Small intestine (tissue), 7 donors: Measurements from ENCODE around the gene SBK3. TPM values are rescaled to one million over a fixed set of nuclear protein-coding genes. Genes with fewer than 3 reads are reported as not detected.
"Not testable (repeated sequence)": the region's sequence is repeated elsewhere in the genome, so short reads cannot be mapped to it uniquely, and the experiment has no call there.

Source experiments
- DNase-seq, 2 donors: peaks; one replicate each; pipeline versions ENCODE4 v3.0.0 to v3.0.0-alpha.2; 2013
- FAIRE-seq: peaks from 2 replicates; lab custom pipeline; 2012; peaks lifted over from hg19 to GRCh38; lab: Jason Lieb, UNC
- H3K27ac ChIP-seq, 3 donors: one replicate each; pipeline ENCODE4 v1.5.1; 2013; ENCODE audit warnings: low read length in 2 of 3, mild to moderate bottlenecking in 2 of 3, control low read depth in 1 of 3, inconsistent platforms in 1 of 3, low read depth in 1 of 3, moderate library complexity in 1 of 3
- H3K27me3 ChIP-seq, 3 donors: one replicate each; pipeline ENCODE4 v1.6.1; 2013; ENCODE audit warnings: low read length in 3 of 3, inconsistent platforms in 1 of 3; ENCODE audit not compliant: control insufficient read depth in 3 of 3, insufficient read depth in 3 of 3
- H3K36me3 ChIP-seq, 3 donors: one replicate each; pipeline ENCODE4 v1.6.1; 2013; ENCODE audit warnings: low read length in 3 of 3, inconsistent platforms in 1 of 3, low read depth in 1 of 3, mild to moderate bottlenecking in 1 of 3, moderate library complexity in 1 of 3; ENCODE audit not compliant: control insufficient read depth in 3 of 3, insufficient read depth in 2 of 3
- H3K4me1 ChIP-seq, 3 donors: one replicate each; pipeline ENCODE4 v1.6.1; 2013; ENCODE audit warnings: low read length in 2 of 3, inconsistent platforms in 1 of 3, low read depth in 1 of 3, mild to moderate bottlenecking in 1 of 3, moderate library complexity in 1 of 3; ENCODE audit not compliant: control insufficient read depth in 3 of 3, insufficient read depth in 2 of 3
- H3K4me3 ChIP-seq, 3 donors: one replicate each; pipeline ENCODE4 v1.5.1; 2013; ENCODE audit warnings: low read length in 3 of 3, control low read depth in 1 of 3, inconsistent platforms in 1 of 3, low read depth in 1 of 3, mild to moderate bottlenecking in 1 of 3, moderate library complexity in 1 of 3
- H3K9me3 ChIP-seq, 2 donors: one replicate each; pipeline ENCODE4 v1.6.1; 2013; ENCODE audit warnings: low read depth in 1 of 2, low read length in 1 of 2; ENCODE audit not compliant: control insufficient read depth in 2 of 2, insufficient read depth in 1 of 2
- WGBS, 3 donors: extraction: QIAGEN DNeasy Blood & Tissue Kit; methylation state at CpG; one replicate each; pipeline ENCODE4 v1.1.7; 2013; 5-methylcytosine and 5-hydroxymethylcytosine counted together
- polyA plus RNA-seq, 4 donors: library from polyadenylated mRNA; stranded (reverse) in 3 of 4; unstranded in 1 of 4; fragments of 200-250 nt in 3 of 4; fragments of 120-200 nt in 1 of 4; gene quantifications; one replicate each; pipeline versions ENCODE4 v1.2.1 to v1.2.3, GENCODE V29; 2013
- donor health status: healthy with polysubstance abuse.
- donor health status: control.
- donor health status: control.
- donor health status: Bipolar disorder and iron deficiency.
- donor health status: healthy.

SBK3 gene
- polyA plus RNA-seq, 4 donors: 0.18 to 0.39 TPM; not detected in 2

DNA sequence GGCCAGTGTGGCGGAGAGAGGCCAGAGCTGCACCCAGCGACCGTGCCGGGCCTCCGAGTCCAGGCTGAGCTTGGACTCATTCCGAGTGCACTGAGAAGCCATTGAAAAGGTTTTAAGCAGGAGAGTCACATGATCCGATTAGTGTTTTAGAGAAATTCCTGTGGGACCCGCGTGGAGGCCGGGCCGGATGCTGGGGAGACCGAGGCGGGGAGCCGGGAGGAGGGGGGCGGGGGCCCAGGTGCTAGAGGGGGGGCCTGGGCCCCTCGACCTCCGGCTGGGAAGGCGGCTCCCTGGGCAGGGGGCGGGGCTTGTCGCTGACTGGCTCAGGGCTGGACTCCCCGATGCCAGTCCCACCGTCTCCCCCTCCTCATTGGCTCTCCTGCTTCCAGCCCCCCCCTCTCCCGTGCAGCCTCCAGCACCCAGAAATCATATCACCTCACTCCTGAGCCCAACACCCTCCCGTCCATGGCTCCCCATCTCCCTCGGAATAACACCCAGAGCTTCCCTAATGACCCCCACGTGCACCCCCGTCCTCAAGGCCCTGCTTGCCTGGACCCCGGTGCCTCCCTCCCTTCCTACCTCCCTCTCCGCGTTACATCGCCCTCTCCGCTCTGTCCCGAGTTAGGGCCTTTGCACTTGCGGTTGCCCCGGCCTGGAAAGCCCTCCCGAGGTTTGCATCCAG is 40.5 kb upstream of the SBK3 start:
- WGBS, 3 donors: 2 to 5% (median 3%) methylated on average over 31 to 36 of the region's 36 CpGs
- no peak for FAIRE-seq
- no peaks in the 10 kb centered on the region for H3K27me3 ChIP-seq
- no peaks in the 10 kb centered on the region for H3K9me3 ChIP-seq
- DNase-seq: peak in 1 of 2 donors; percentile 89
- peak overlapping the region in 2 of 3 donors; percentile 2 to 40 for H3K4me3 ChIP-seq
- no peaks in the 10 kb centered on the region for H3K36me3 ChIP-seq
- peaks cover 0 to 13% (median 7%) of the 10 kb centered on the region in 3 donors for H3K4me1 ChIP-seq
- H3K27ac ChIP-seq: peak overlapping the region in 2 of 3 donors; percentile 47 to 66

- FAIRE-seq: no peak
- Histone ChIP-seq H3K4me1 (peaks cover 0 to 13% (median 7%) of the 10 kb centered on the region in 3 donors), H3K9me3 (no peaks in the 10 kb centered on the region), H3K27me3 (no peaks in the 10 kb centered on the region), H3K27ac (no peak overlapping the region), H3K4me3 (no peak overlapping the region), H3K36me3 (no peaks in the 10 kb centered on the region)
- no peak for DNase-seq
- 93 to 94% (median 93%) methylated on average over 11 of the region's 11 CpGs for WGBS, 3 donors
Measured at GRCh38 chr19:55584871-55585270, 39.5 kb upstream of the SBK3 start.

GRCh38 chr19:55583897-55584296 is 38.6 kb upstream of the SBK3 start:
- H3K36me3 ChIP-seq, H3K27ac ChIP-seq, H3K9me3 ChIP-seq, H3K4me3 ChIP-seq, DNase-seq, FAIRE-seq, H3K27me3 ChIP-seq: not testable (repeated sequence)
- WGBS, 3 donors: 84 to 87% (median 84%) methylated on average over 8 of the region's 8 CpGs
- peaks cover 0 to 13% (median 7%) of the 10 kb centered on the region in 3 donors for H3K4me1 ChIP-seq

DNA sequence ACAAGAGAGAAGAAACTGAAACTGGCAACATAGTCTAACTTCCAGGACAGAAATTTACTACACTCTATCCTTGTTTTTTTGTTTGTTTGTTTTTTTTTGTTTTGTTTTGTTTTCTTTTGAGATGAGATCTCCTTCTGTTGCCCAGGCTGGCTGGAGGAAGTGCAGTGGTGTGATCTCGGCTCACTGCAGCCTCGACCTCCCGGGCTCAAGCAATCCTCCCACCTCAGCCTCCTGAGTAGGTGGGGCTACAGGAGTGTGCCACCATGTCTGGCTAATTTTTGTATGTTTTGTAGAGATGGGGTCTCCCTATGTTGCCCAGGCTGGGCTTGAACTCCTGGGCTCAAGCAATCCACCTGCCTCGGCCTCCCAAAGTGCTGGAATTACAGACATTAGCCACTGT is 36.9 kb upstream of the SBK3 start:
- not testable (repeated sequence) for H3K36me3 ChIP-seq, H3K4me3 ChIP-seq, H3K9me3 ChIP-seq, FAIRE-seq, H3K27me3 ChIP-seq, H3K27ac ChIP-seq, DNase-seq
- H3K4me1 ChIP-seq: peaks cover 0 to 11% (median 7%) of the 10 kb centered on the region in 3 donors
- 52 to 67% (median 65%) methylated on average over 4 of the region's 4 CpGs for WGBS, 3 donors

- H3K27me3 ChIP-seq: no peaks in the 10 kb centered on the region
- H3K36me3 ChIP-seq: peaks cover 0 to 13% (median 10%) of the 10 kb centered on the region in 3 donors
- no peak for FAIRE-seq
- no peak overlapping the region for H3K4me3 ChIP-seq
- DNase-seq: peak in 1 of 2 donors; percentile 42
- no peaks in the 10 kb centered on the region for H3K9me3 ChIP-seq
- peaks cover 0 to 8% (median 7%) of the 10 kb centered on the region in 3 donors for H3K4me1 ChIP-seq
- WGBS, 3 donors: 10 to 30% (median 19%) methylated on average over 6 of the region's 6 CpGs
- H3K27ac ChIP-seq: peak overlapping the region in 1 of 3 donors; percentile 85
Measured at GRCh38 chr19:55581823-55582223, 36.5 kb upstream of the SBK3 start.

DNA sequence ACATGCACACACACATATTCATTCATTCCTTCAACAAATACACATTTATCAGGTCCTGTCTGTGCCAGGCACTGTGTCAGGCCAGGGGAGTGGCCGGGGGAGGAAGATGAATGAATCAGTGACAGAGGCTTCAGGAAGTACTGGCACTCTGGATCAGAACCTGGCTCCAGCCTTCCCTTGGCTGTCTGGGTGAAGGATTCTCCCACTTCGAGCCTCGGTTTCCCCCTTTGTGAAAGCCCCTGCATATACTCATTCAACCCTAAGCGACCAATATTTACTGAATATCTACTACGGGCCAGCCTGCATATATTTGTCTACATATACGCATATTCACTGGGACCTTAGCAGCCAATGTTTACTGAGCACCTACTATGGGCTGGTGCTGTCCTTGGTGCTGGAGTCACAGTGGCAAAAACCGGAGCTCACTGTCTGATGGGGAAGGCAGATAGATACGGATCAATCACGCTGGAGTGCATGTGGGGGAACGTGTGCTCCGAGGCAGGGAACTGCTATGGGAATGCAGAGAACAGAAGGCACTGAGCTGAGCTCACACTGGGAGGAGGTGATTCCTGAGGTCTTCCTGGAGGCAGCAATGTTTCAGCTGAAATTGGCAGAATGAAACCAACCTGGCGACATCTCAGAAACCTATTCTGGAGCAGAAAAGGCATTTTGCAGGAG is 35.9 kb upstream of the SBK3 start:
- no peaks in the 10 kb centered on the region for H3K27me3 ChIP-seq
- peak overlapping the region in 2 of 3 donors; percentile 51 to 85 for H3K27ac ChIP-seq
- no peak for FAIRE-seq
- H3K4me1 ChIP-seq: peaks cover 0 to 7% (median 4%) of the 10 kb centered on the region in 3 donors
- H3K36me3 ChIP-seq: peaks cover 0 to 18% (median 10%) of the 10 kb centered on the region in 3 donors
- peak in 1 of 2 donors; percentile 30 for DNase-seq
- peak overlapping the region; percentile 67 to 88 (median 83) for H3K4me3 ChIP-seq
- WGBS, 3 donors: 23 to 33% (median 24%) methylated on average over 12 of the region's 12 CpGs
- H3K9me3 ChIP-seq: no peaks in the 10 kb centered on the region

- Histone ChIP-seq H3K9me3 (no peaks in the 10 kb centered on the region), H3K27ac (peak within 1 kb of the TSS in 2 of 3 donors; percentile 85 to 87), H3K36me3 (peaks cover 0 to 21% (median 10%) of the 10 kb centered on the region in 3 donors), H3K27me3 (no peaks in the 10 kb centered on the region), H3K4me1 (peaks cover 0 to 3% (median 0%) of the 10 kb centered on the region in 3 donors), H3K4me3 (peak within 1 kb of the TSS; percentile 67 to 88 (median 83))
- no peak for FAIRE-seq
- DNase-seq: peak; percentile 73 to 94
- WGBS, 3 donors: 0 to 2% (median 1%) methylated on average over 13 to 24 of the region's 24 CpGs
Measured at GRCh38 chr19:55580628-55581144, 35.3 kb upstream of the SBK3 start, which contains the start of gene ZNF579. Gene ZNF579, minus strand, starts transcription at chr19:55580848. Its CDS starts 1,209 bp downstream, at chr19:55579639.
